Stomach (tissue), 4 donors: ENCODE measurements around the gene FFAR3.

ENCODE experiments used
- POLR2A ChIP-seq, 4 donors: fragments of 450-650 bp; IDR thresholded peaks; one replicate each; pipeline ENCODE4 v1.6.1; 2016; ENCODE audit warnings: antibody characterized with exemption in 4 of 4, control low read depth in 2 of 4, mild to moderate bottlenecking in 1 of 4, moderate library complexity in 1 of 4
- POLR2AphosphoS5 ChIP-seq, 3 donors: sonication (generic); formaldehyde crosslinking; IDR thresholded peaks; one replicate each; pipeline ENCODE4 v1.6.1; 2016; ENCODE audit warnings: antibody characterized with exemption in 3 of 3
- TF ChIP-seq, protein P1 (sequence below), 7 experiments: fragments of 450-650 bp in 4 of 7; fragments of 200-600 bp in 3 of 7; sonication (generic) in 3 of 7; IDR thresholded peaks; one replicate each; pipeline ENCODE4 v1.5.1; 2016 to 2019; ENCODE audit warnings: antibody characterized with exemption in 7 of 7, control low read depth in 2 of 7, mild to moderate bottlenecking in 1 of 7

DNA sequence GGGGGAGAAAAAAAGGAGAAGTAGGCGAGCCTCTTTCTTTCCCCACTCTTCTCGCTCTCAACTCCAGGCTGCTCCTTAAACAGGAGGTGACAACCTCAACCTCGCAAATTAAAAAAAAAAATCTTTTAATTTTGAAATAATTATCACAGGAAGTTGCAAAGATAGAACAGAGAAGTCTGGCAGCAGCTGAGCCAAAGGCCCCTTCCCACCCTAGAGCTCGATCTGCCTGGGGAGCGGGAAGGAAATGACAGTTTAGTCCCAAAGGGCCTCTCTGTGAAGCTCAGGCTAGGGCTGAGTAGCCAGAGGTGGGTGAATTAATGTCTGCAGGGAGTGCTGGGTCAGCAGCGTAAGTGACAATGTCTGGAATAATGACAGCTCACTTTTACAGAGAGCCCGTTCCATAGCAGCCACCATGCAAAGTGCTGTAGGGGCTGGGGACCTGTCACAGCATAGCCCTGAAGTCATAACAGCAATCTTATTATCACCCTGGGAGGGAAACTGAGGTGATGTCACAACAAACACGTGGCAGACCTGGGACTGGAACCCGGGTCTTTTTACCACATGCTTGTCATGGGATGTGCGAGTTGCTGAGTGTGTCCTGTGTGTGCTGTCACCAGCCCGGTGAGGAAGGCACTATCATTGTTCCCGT lies 38.1 kb upstream of the FFAR3 start:
- TF ChIP-seq, protein P1, sequence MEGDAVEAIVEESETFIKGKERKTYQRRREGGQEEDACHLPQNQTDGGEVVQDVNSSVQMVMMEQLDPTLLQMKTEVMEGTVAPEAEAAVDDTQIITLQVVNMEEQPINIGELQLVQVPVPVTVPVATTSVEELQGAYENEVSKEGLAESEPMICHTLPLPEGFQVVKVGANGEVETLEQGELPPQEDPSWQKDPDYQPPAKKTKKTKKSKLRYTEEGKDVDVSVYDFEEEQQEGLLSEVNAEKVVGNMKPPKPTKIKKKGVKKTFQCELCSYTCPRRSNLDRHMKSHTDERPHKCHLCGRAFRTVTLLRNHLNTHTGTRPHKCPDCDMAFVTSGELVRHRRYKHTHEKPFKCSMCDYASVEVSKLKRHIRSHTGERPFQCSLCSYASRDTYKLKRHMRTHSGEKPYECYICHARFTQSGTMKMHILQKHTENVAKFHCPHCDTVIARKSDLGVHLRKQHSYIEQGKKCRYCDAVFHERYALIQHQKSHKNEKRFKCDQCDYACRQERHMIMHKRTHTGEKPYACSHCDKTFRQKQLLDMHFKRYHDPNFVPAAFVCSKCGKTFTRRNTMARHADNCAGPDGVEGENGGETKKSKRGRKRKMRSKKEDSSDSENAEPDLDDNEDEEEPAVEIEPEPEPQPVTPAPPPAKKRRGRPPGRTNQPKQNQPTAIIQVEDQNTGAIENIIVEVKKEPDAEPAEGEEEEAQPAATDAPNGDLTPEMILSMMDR (IDR thresholded peaks at IDR 0.05): no peak
- no peak for TF ChIP-seq POLR2AphosphoS5 (IDR thresholded peaks at IDR 0.05)
- no peak for TF ChIP-seq POLR2A (IDR thresholded peaks at IDR 0.05)
